Upper lobe of left lung (tissue), 6 donors: ENCODE results near the gene MAGI2. TPM values are rescaled to one million over a fixed set of nuclear protein-coding genes. Genes with fewer than 3 reads are reported as not detected.
A peak's percentile ranks its signal among the peaks of the same experiment; 100 is the strongest.

Experiments used
- ATAC-seq, 2 donors: fragments of 200-7000 bp; cut with Tn5 transposase; one replicate each; pipeline ENCODE4 v1.9.1; 2022; ENCODE audit warnings: mild to moderate bottlenecking in 2 of 2, moderate library complexity in 2 of 2; ENCODE audit not compliant: low FRiP score in 2 of 2
- DNase-seq, 2 donors: peaks; one replicate each; pipeline ENCODE4 v3.0.0-alpha.2; 2019 to 2020
- H3K27ac ChIP-seq, 4 donors: fragments of 200-600 bp; sonication (generic); one replicate each; pipeline ENCODE4 v1.5.1; 2016 to 2019
- H3K27me3 ChIP-seq, 4 donors: fragments of 200-600 bp; sonication (generic); one replicate each; pipeline ENCODE4 v1.5.1; 2017 to 2019
- H3K36me3 ChIP-seq, 4 donors: fragments of 200-600 bp; sonication (generic); one replicate each; pipeline ENCODE4 v1.5.1; 2016 to 2019
- H3K4me1 ChIP-seq, 4 donors: fragments of 200-600 bp; sonication (generic); one replicate each; pipeline ENCODE4 v1.5.1; 2018 to 2019
- H3K4me3 ChIP-seq, 4 donors: fragments of 200-600 bp; sonication (generic); one replicate each; pipeline ENCODE4 v1.5.1; 2017 to 2019; ENCODE audit warnings: mild to moderate bottlenecking in 2 of 4, moderate library complexity in 1 of 4
- H3K9me3 ChIP-seq, 4 donors: fragments of 200-600 bp; sonication (generic); one replicate each; pipeline ENCODE4 v1.5.1; 2018 to 2019
- CTCF ChIP-seq, 6 experiments: fragments of 450-650 bp in 4 of 6; fragments of 200-600 bp in 2 of 6; sonication (generic) in 2 of 6; IDR thresholded peaks; one replicate each; pipeline ENCODE4 v1.5.1; 2016 to 2019; ENCODE audit warnings: antibody characterized with exemption in 6 of 6
- EP300 ChIP-seq, 4 donors: sonication (generic); formaldehyde crosslinking; IDR thresholded peaks; one replicate each; pipeline ENCODE4 v1.5.1; 2017; ENCODE audit warnings: antibody characterized with exemption in 4 of 4, control low read depth in 2 of 4
- POLR2A ChIP-seq, 4 donors: fragments of 450-650 bp; IDR thresholded peaks; one replicate each; pipeline ENCODE4 v1.5.1; 2016 to 2017; ENCODE audit warnings: antibody characterized with exemption in 4 of 4, mild to moderate bottlenecking in 2 of 4
- POLR2AphosphoS5 ChIP-seq, 2 donors: sonication (generic); formaldehyde crosslinking; IDR thresholded peaks; one replicate each; pipeline ENCODE4 v1.5.1; 2017; ENCODE audit warnings: antibody characterized with exemption in 2 of 2
- WGBS, 2 donors: methylation state at CpG; one replicate each; pipeline ENCODE4 v1.1.5; 2017 to 2018; 5-methylcytosine and 5-hydroxymethylcytosine counted together
- total RNA-seq, 6 donors: library from RNA; depleted of rRNA in 4 of 6; stranded (reverse); fragments of >200 nt in 4 of 6; gene quantifications; one replicate each; pipeline versions ENCODE4 v1.1.0 to v1.2.1, GENCODE V29; 2016 to 2021
- donor health status: DM: no; HTN: no; CAD: no; lungs with moderate emphysema.
- donor health status: DM: no; HTN: yes; CAD: no; lungs with severe emphysema.

MAGI2 gene
- total RNA-seq, 6 donors from 2014 or later, result 7.9 to 84.9 (median 11.8) TPM

GRCh38 chr7:79272066-79272669, 181.3 kb downstream of the MAGI2 start:
- TF ChIP-seq EP300 (IDR thresholded peaks at IDR 0.05), result no peak
- TF ChIP-seq POLR2A (IDR thresholded peaks at IDR 0.05), result no peak
- TF ChIP-seq CTCF (IDR thresholded peaks at IDR 0.05), result peak in 5 of 6 experiments; percentile 27 to 64 (median 44)
- no peak for TF ChIP-seq POLR2AphosphoS5 (IDR thresholded peaks at IDR 0.05)
- 34 to 35% methylated on average over 4 of the region's 4 CpGs for WGBS, 2 donors
- H3K9me3 ChIP-seq, result no peaks in the 10 kb centered on the region
- H3K27ac ChIP-seq, result no peak overlapping the region
- H3K4me1 ChIP-seq, result no peaks in the 10 kb centered on the region
- H3K27me3 ChIP-seq, result no peaks in the 10 kb centered on the region
- no peaks in the 10 kb centered on the region for H3K36me3 ChIP-seq
- no peak overlapping the region for H3K4me3 ChIP-seq
- ATAC-seq (no peak), DNase-seq (no peak)

- Histone ChIP-seq H3K4me3 (no peak overlapping the region), H3K36me3 (no peaks in the 10 kb centered on the region), H3K27ac (no peak overlapping the region), H3K9me3 (no peaks in the 10 kb centered on the region), H3K4me1 (no peaks in the 10 kb centered on the region), H3K27me3 (no peaks in the 10 kb centered on the region)
- 28 to 32% methylated on average over 6 of the region's 6 CpGs for WGBS, 2 donors
- DNase-seq, result no peak
- no peak for TF ChIP-seq POLR2AphosphoS5 (IDR thresholded peaks at IDR 0.05)
- no peak for TF ChIP-seq EP300 (IDR thresholded peaks at IDR 0.05)
- TF ChIP-seq CTCF (IDR thresholded peaks at IDR 0.05), result no peak
- TF ChIP-seq POLR2A (IDR thresholded peaks at IDR 0.05), result no peak
- ATAC-seq, result no peak
These were observed 184.7 kb downstream of the MAGI2 start for GRCh38 chr7:79268730-79269129.

- ATAC-seq, result no peak
- no peak for DNase-seq
- no peaks in the 10 kb centered on the region for H3K27me3 ChIP-seq
- WGBS, 2 donors, result 65 to 69% methylated on average over 3 of the region's 3 CpGs
- H3K4me3 ChIP-seq, result no peak overlapping the region
- H3K9me3 ChIP-seq, result no peaks in the 10 kb centered on the region
- H3K36me3 ChIP-seq, result no peaks in the 10 kb centered on the region
- H3K27ac ChIP-seq, result no peak overlapping the region
- TF ChIP-seq POLR2AphosphoS5 (IDR thresholded peaks at IDR 0.05) (no peak), POLR2A (IDR thresholded peaks at IDR 0.05) (no peak), EP300 (IDR thresholded peaks at IDR 0.05) (no peak), CTCF (IDR thresholded peaks at IDR 0.05) (no peak)
- H3K4me1 ChIP-seq, result no peaks in the 10 kb centered on the region
These were observed 194.6 kb downstream of the MAGI2 start for GRCh38 chr7:79258826-79259225.

- no peaks in the 10 kb centered on the region for H3K36me3 ChIP-seq
- H3K4me1 ChIP-seq, result no peaks in the 10 kb centered on the region
- DNase-seq, result no peak
- no peak overlapping the region for H3K27ac ChIP-seq
- no peak for ATAC-seq
- TF ChIP-seq EP300 (IDR thresholded peaks at IDR 0.05), result no peak
- TF ChIP-seq POLR2A (IDR thresholded peaks at IDR 0.05), result no peak
- TF ChIP-seq CTCF (IDR thresholded peaks at IDR 0.05), result no peak
- no peak for TF ChIP-seq POLR2AphosphoS5 (IDR thresholded peaks at IDR 0.05)
- no peak overlapping the region for H3K4me3 ChIP-seq
- no peaks in the 10 kb centered on the region for H3K9me3 ChIP-seq
- no peaks in the 10 kb centered on the region for H3K27me3 ChIP-seq
- 86 to 89% methylated on average over 1 of the region's 1 CpG for WGBS, 2 donors
These were observed 195.5 kb downstream of the MAGI2 start for GRCh38 chr7:79257959-79258358.

- H3K27me3 ChIP-seq, result no peaks in the 10 kb centered on the region
- H3K36me3 ChIP-seq, result no peaks in the 10 kb centered on the region
- 76 to 81% methylated on average over 3 to 4 of the region's 4 CpGs for WGBS, 2 donors
These were observed 207.7 kb downstream of the MAGI2 start for GRCh38 chr7:79245623-79246249.

More at GRCh38 chr7:79245623-79246249, 207.7 kb downstream of the MAGI2 start:
- Histone ChIP-seq H3K4me3 (no peak overlapping the region), H3K4me1 (no peaks in the 10 kb centered on the region), H3K9me3 (no peaks in the 10 kb centered on the region), H3K27ac (no peak overlapping the region)
- DNase-seq (peak in 1 of 2 donors; percentile 22), ATAC-seq (peak in 1 of 2 donors; percentile 32)
- TF ChIP-seq POLR2AphosphoS5 (IDR thresholded peaks at IDR 0.05), result no peak
- no peak for TF ChIP-seq POLR2A (IDR thresholded peaks at IDR 0.05)
- TF ChIP-seq EP300 (IDR thresholded peaks at IDR 0.05), result no peak
- TF ChIP-seq CTCF (IDR thresholded peaks at IDR 0.05), result no peak
